Endothelial cell of umbilical vein (primary cell): ENCODE results near the gene PLAAT2. TPM values are rescaled to one million over a fixed set of nuclear protein-coding genes. Genes with fewer than 3 reads are reported as not detected.

Experiments
- BruUV-seq: library from RNA; stranded (reverse); fragments of 400-500 nt; replicated peaks from 2 replicates; lab custom pipeline; 2021; lab: Mats Ljungman, UMichigan
- CTCF ChIA-PET: fragments of 300-600, 350-600 bp; sonication (Branson Sonifier 250); formaldehyde crosslinking; loops from one replicate; lab custom pipeline; 2021; ENCODE audit warnings: antibody characterized with exemption, inconsistent platforms; lab: Charles Lee
- POLR2A ChIA-PET: fragments of 300-600, 350-600 bp; sonication (Branson Sonifier 250); formaldehyde crosslinking; loops from one replicate; lab custom pipeline; 2021; ENCODE audit warnings: antibody characterized with exemption, inconsistent platforms; lab: Charles Lee
- DNase-seq: peaks from one replicate; pipeline ENCODE4 v3.0.0-alpha.2; 2011; ENCODE audit warnings: low read depth, low spot score
- FAIRE-seq: peaks from 2 replicates; lab custom pipeline; 2011; peaks lifted over from hg19 to GRCh38; lab: Jason Lieb, UNC
- H2AFZ ChIP-seq: 2 replicates; pipeline ENCODE4 v1.6.0; 2012; ENCODE audit warnings: low read depth, low read length, control low read depth, inconsistent platforms
- H3K27ac ChIP-seq: 2 replicates; pipeline ENCODE4 v1.5.1; 2011; ENCODE audit warnings: low read depth, mild to moderate bottlenecking, control low read depth, low read length, moderate library complexity; ENCODE audit not compliant: insufficient read depth
- H3K27me3 ChIP-seq, 2 experiments: 2 replicates each; pipeline versions ENCODE4 v1.6.0 to v1.6.1; 2011; ENCODE audit warnings: low read length in 2 of 2, mixed read lengths in 1 of 2; ENCODE audit not compliant: control insufficient read depth in 2 of 2, insufficient read depth in 2 of 2
- H3K36me3 ChIP-seq, 2 experiments: 2 replicates in 1 of 2; 3 replicates in 1 of 2; pipeline ENCODE4 v1.5.1; 2011; ENCODE audit warnings: low read length in 2 of 2, mild to moderate bottlenecking in 1 of 2, moderate library complexity in 1 of 2; ENCODE audit not compliant: control insufficient read depth in 2 of 2, insufficient read depth in 2 of 2; ENCODE audit errors: extremely low read depth in 1 of 2
- H3K4me1 ChIP-seq: 3 replicates; pipeline ENCODE4 v1.5.1; 2011; ENCODE audit warnings: mild to moderate bottlenecking, low read length; ENCODE audit not compliant: control insufficient read depth, insufficient read depth; ENCODE audit errors: extremely low read depth
- H3K4me2 ChIP-seq: 2 replicates; pipeline ENCODE4 v1.6.1; 2011; ENCODE audit warnings: low read length, control low read depth, mixed read lengths; ENCODE audit not compliant: insufficient read depth
- H3K4me3 ChIP-seq, 3 experiments: fragments of 200-600 bp in 1 of 3; sonication (generic), shearing (Covaris generic) in 1 of 3; replicated peaks in 1 of 3; 2 replicates each; pipeline ENCODE4 v1.5.1; 2011 to 2016; ENCODE audit warnings: control low read depth in 3 of 3, low read length in 3 of 3, mild to moderate bottlenecking in 2 of 3, inconsistent platforms in 1 of 3, low read depth in 1 of 3, moderate library complexity in 1 of 3; ENCODE audit not compliant: insufficient read depth in 1 of 3
- H3K79me2 ChIP-seq: 2 replicates; pipeline ENCODE4 v1.6.0; 2012; ENCODE audit warnings: low read length, inconsistent platforms; ENCODE audit not compliant: control insufficient read depth, insufficient read depth
- H3K9ac ChIP-seq: replicated peaks from 2 replicates; pipeline ENCODE3; 2011; ENCODE audit warnings: low read length, control low read depth; ENCODE audit not compliant: insufficient read depth; ENCODE audit errors: extremely low read depth
- H3K9me1 ChIP-seq: replicated peaks from 3 replicates; pipeline ENCODE4 v1.6.0; 2011; ENCODE audit warnings: mild to moderate bottlenecking, low read length; ENCODE audit not compliant: control insufficient read depth, insufficient read depth; ENCODE audit errors: extremely low read depth
- H3K9me3 ChIP-seq: replicated peaks from 2 replicates; pipeline ENCODE4 v1.5.1; 2012; ENCODE audit warnings: low read length, inconsistent platforms; ENCODE audit not compliant: control insufficient read depth, insufficient read depth
- H4K20me1 ChIP-seq: replicated peaks from 2 replicates; pipeline ENCODE3; 2011; ENCODE audit warnings: mild to moderate bottlenecking, low read length; ENCODE audit not compliant: control insufficient read depth, insufficient read depth; ENCODE audit errors: extremely low read depth
- EZH2 ChIP-seq: IDR thresholded peaks from 2 replicates; pipeline ENCODE4 v1.6.1; 2012; ENCODE audit warnings: borderline replicate concordance, low read depth, mild to moderate bottlenecking, moderate library complexity, low read length, inconsistent platforms; ENCODE audit not compliant: severe bottlenecking
- FOS ChIP-seq: IDR thresholded peaks from 2 replicates; pipeline ENCODE4 v1.6.1; 2011; ENCODE audit warnings: mild to moderate bottlenecking, low read length, moderate library complexity, borderline replicate concordance; ENCODE audit not compliant: insufficient read depth
- GATA2 ChIP-seq: IDR thresholded peaks from 2 replicates; pipeline ENCODE4 v1.7.0; 2011; ENCODE audit warnings: low read depth, mild to moderate bottlenecking, moderate library complexity, mixed read lengths, low read length; ENCODE audit not compliant: insufficient read length, insufficient read depth
- JUN ChIP-seq: IDR thresholded peaks from 2 replicates; pipeline ENCODE4 v1.6.1; 2011; ENCODE audit warnings: borderline replicate concordance, low read depth; ENCODE audit not compliant: insufficient read length, insufficient read depth
- MYC ChIP-seq: IDR thresholded peaks from one replicate; pipeline ENCODE4 v1.6.1; 2011; ENCODE audit warnings: mild to moderate bottlenecking, low read depth, low read length
- POLR2A ChIP-seq: IDR thresholded peaks from 2 replicates; pipeline ENCODE4 v1.6.1; 2012; ENCODE audit warnings: low read depth, mild to moderate bottlenecking, control low read depth, low read length
- POLR2AphosphoS5 ChIP-seq: IDR thresholded peaks from 2 replicates; pipeline ENCODE4 v1.6.1; 2012; ENCODE audit warnings: low read depth, mild to moderate bottlenecking, control low read depth, low read length, moderate library complexity; ENCODE audit not compliant: insufficient read depth
- dilution Hi-C: fragments of 300-500 bp; cut with MboI; formaldehyde crosslinking; loops from one replicate; pipeline ENCODE4 v1.15.0; 2019; ENCODE audit warnings: low sequenced_read_pairs; ENCODE audit not compliant: extremely low pct_ligation_motif_present
- intact Hi-C: fragments of 100-400 bp; cut with micrococcal nuclease; formaldehyde crosslinking; loops from one replicate; pipeline ENCODE4 v1.10.0; 2022
- polyA plus RNA-seq, 4 experiments: library from polyadenylated mRNA; depleted of rRNA in 3 of 4; stranded (reverse) in 3 of 4; unstranded in 1 of 4; fragments of >200 nt; gene quantifications; 2 replicates each; pipeline versions ENCODE4 v1.2.1 to v1.2.3, GENCODE V29; 2011 to 2012; ENCODE audit warnings: missing spikeins in 1 of 4
- total RNA-seq: library from RNA; stranded (reverse); gene quantifications from 2 replicates; pipeline ENCODE4 v1.2.3, GENCODE V29; 2021
- TF ChIP-seq, protein P1 (sequence below): IDR thresholded peaks from 2 replicates; pipeline ENCODE4 v1.6.1; 2011; ENCODE audit not compliant: insufficient read depth, insufficient read length
- TF ChIP-seq, protein P2 (sequence below), 2 donors: IDR thresholded peaks; 1 replicate in 1 of 2; 2 replicates in 1 of 2; pipeline ENCODE4 v1.5.1; 2011; ENCODE audit warnings: low read length in 2 of 2, mild to moderate bottlenecking in 2 of 2, moderate library complexity in 2 of 2, control low read depth in 1 of 2, inconsistent platforms in 1 of 2, low read depth in 1 of 2; ENCODE audit not compliant: insufficient read depth in 1 of 2; ENCODE audit errors: extremely low read depth in 1 of 2

PLAAT2 gene
- total and polyA plus RNA-seq, 2 donors (not counting 3 experiments of a cell fraction or from before 2014, with no cell fraction given) = 0.40 TPM; not detected in 1

- FAIRE-seq (no peak), DNase-seq (no peak)
- Histone ChIP-seq H3K27ac (no peak overlapping the region), H3K9me3 (no peaks in the 10 kb centered on the region), H3K4me1 (no peaks in the 10 kb centered on the region), H3K27me3 (peaks cover 0 to 2% of the 10 kb centered on the region in 2 experiments), H3K4me2 (no peak overlapping the region), H3K79me2 (no peaks in the 10 kb centered on the region), H4K20me1 (no peaks in the 10 kb centered on the region), H3K9me1 (no peaks in the 10 kb centered on the region), H3K36me3 (no peaks in the 10 kb centered on the region), H3K9ac (no peak overlapping the region), H3K4me3 (no peak overlapping the region), H2AFZ (no peak overlapping the region)
- intact Hi-C loops (no loop called here), dilution Hi-C loops (no loop called here)
- TF ChIP-seq FOS (no peak), MYC (no peak), GATA2 (no peak), JUN (no peak), POLR2A (no peak), POLR2AphosphoS5 (no peak), EZH2 (no peak)
- TF ChIP-seq, protein P1, sequence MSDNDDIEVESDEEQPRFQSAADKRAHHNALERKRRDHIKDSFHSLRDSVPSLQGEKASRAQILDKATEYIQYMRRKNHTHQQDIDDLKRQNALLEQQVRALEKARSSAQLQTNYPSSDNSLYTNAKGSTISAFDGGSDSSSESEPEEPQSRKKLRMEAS = no peak
- TF ChIP-seq, protein P2, sequence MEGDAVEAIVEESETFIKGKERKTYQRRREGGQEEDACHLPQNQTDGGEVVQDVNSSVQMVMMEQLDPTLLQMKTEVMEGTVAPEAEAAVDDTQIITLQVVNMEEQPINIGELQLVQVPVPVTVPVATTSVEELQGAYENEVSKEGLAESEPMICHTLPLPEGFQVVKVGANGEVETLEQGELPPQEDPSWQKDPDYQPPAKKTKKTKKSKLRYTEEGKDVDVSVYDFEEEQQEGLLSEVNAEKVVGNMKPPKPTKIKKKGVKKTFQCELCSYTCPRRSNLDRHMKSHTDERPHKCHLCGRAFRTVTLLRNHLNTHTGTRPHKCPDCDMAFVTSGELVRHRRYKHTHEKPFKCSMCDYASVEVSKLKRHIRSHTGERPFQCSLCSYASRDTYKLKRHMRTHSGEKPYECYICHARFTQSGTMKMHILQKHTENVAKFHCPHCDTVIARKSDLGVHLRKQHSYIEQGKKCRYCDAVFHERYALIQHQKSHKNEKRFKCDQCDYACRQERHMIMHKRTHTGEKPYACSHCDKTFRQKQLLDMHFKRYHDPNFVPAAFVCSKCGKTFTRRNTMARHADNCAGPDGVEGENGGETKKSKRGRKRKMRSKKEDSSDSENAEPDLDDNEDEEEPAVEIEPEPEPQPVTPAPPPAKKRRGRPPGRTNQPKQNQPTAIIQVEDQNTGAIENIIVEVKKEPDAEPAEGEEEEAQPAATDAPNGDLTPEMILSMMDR (IDR thresholded peaks at IDR 0.05; ENCODE audit: extremely low read depth in 1 of 2, insufficient read depth in 1 of 2, low read depth in 1 of 2, low read length in 2 of 2) = no peak
- CTCF ChIA-PET = no interaction called here
- no TSS peak for BruUV-seq
- POLR2A ChIA-PET = no interaction called here
These were observed 35.5 kb downstream of the PLAAT2 start for GRCh38 chr11:63527667-63528066.
